Measurements from ENCODE around the gene NNMT. TPM values are rescaled to one million over a fixed set of nuclear protein-coding genes. Genes with fewer than 3 reads are reported as not detected.
A peak's percentile ranks its signal among the peaks of the same experiment; 100 is the strongest.

NNMT gene
- 1,040 TPM for total RNA-seq

- intact Hi-C loops (cut with DNase I) = loop anchor here (1.0 to 5.0 kb wide), 3 partner anchors 11 to 134 kb away; partner anchors contain the start of genes C11orf71 and RBM7
- Histone ChIP-seq H3K36me3 (peaks cover 14 to 36% of the 10 kb centered on the region in 2 donors), H3K27me3 (no peaks in the 10 kb centered on the region), H3K4me1 (peaks cover 3 to 33% of the 10 kb centered on the region in 2 donors), H3K4me3 (peak within 1 kb of the TSS; percentile 47 to 76), H3K27ac (peak within 1 kb of the TSS; percentile 97 to 99), H3K9me3 (peaks cover 0 to 9% of the 10 kb centered on the region in 2 donors)
- TF ChIP-seq CTCF (IDR thresholded peaks at IDR 0.05) = no peak
- peak in 1 of 2 donors; percentile 93 for DNase-seq (ENCODE audit: low spot score in 2 of 2)
Observed at GRCh38 chr11:114295676-114296604, at the start of gene NNMT. Gene NNMT, plus strand, starts transcription at chr11:114296399. Its CDS starts 158 bp downstream, at chr11:114296557.

GRCh38 chr11:114247070-114247789 is 49.0 kb upstream of the NNMT start:
- Histone ChIP-seq H3K27me3 (no peaks in the 10 kb centered on the region), H3K27ac (peak overlapping the region; percentile 3 to 43), H3K36me3 (peaks cover 94 to 96% of the 10 kb centered on the region in 2 donors), H3K4me1 (peaks cover 7 to 28% of the 10 kb centered on the region in 2 donors), H3K4me3 (no peak overlapping the region), H3K9me3 (no peaks in the 10 kb centered on the region)
- DNase-seq (ENCODE audit: low spot score in 2 of 2) = no peak
- intact Hi-C loops (cut with DNase I) = loop anchor here (5.0 kb wide), 1 partner anchor 45 kb away; no protein-coding TSS in a partner anchor
- TF ChIP-seq CTCF (IDR thresholded peaks at IDR 0.05) = no peak

GRCh38 chr11:114250180-114250579 is 46.0 kb upstream of the NNMT start:
- intact Hi-C loops (cut with DNase I) = no loop called here
- Histone ChIP-seq H3K4me3 (no peak overlapping the region), H3K27ac (peak overlapping the region; percentile 72 to 78), H3K9me3 (no peaks in the 10 kb centered on the region), H3K4me1 (peaks cover 7 to 28% of the 10 kb centered on the region in 2 donors), H3K27me3 (no peaks in the 10 kb centered on the region), H3K36me3 (peaks cover 88 to 91% of the 10 kb centered on the region in 2 donors)
- DNase-seq (ENCODE audit: low spot score in 2 of 2) = no peak
- TF ChIP-seq CTCF (IDR thresholded peaks at IDR 0.05) = no peak

- intact Hi-C loops (cut with DNase I) = no loop called here
- no peaks in the 10 kb centered on the region for H3K27me3 ChIP-seq
- peak in 1 of 2 donors; percentile 85 for DNase-seq (ENCODE audit: low spot score in 2 of 2)
- H3K4me3 ChIP-seq = no peak overlapping the region
- peak in 1 of 3 experiments; percentile 7 for TF ChIP-seq CTCF (IDR thresholded peaks at IDR 0.05)
- no peaks in the 10 kb centered on the region for H3K9me3 ChIP-seq
- peaks cover 7 to 28% of the 10 kb centered on the region in 2 donors for H3K4me1 ChIP-seq
- peak overlapping the region; percentile 72 to 78 for H3K27ac ChIP-seq
- H3K36me3 ChIP-seq = peaks cover 83 to 90% of the 10 kb centered on the region in 2 donors
Observed at GRCh38 chr11:114250993-114251814, 45.0 kb upstream of the NNMT start.

GRCh38 chr11:114251815-114252337 is 44.3 kb upstream of the NNMT start:
- TF ChIP-seq CTCF (IDR thresholded peaks at IDR 0.05) = no peak
- Histone ChIP-seq H3K27me3 (no peaks in the 10 kb centered on the region), H3K9me3 (no peaks in the 10 kb centered on the region), H3K36me3 (peaks cover 81 to 90% of the 10 kb centered on the region in 2 donors), H3K4me1 (peaks cover 12 to 34% of the 10 kb centered on the region in 2 donors), H3K4me3 (no peak overlapping the region), H3K27ac (peak overlapping the region; percentile 72 to 78)
- intact Hi-C loops (cut with DNase I) = no loop called here
- no peak for DNase-seq (ENCODE audit: low spot score in 2 of 2)

All from ascending aorta (tissue), 2 donors.